Skeletal muscle satellite cell (primary cell): ENCODE results near the gene SCIN.

Source experiments
- H3K27me3 ChIP-seq: 2 replicates; pipeline ENCODE4 v1.7.0; 2013; ENCODE audit warnings: low read length; ENCODE audit not compliant: control insufficient read depth, insufficient read depth
- H3K36me3 ChIP-seq: 2 replicates; pipeline ENCODE4 v1.7.0; 2013; ENCODE audit warnings: mild to moderate bottlenecking, control low read depth, low read length; ENCODE audit not compliant: insufficient read depth
- H3K4me1 ChIP-seq: 2 replicates; pipeline ENCODE4 v1.7.0; 2013; ENCODE audit warnings: low read length; ENCODE audit not compliant: control insufficient read depth, insufficient read depth
- H3K4me2 ChIP-seq: 2 replicates; pipeline ENCODE4 v1.7.0; 2013; ENCODE audit warnings: mild to moderate bottlenecking, low read length
- H3K4me3 ChIP-seq: 2 replicates; pipeline ENCODE4 v1.7.0; 2013; ENCODE audit warnings: low read length
- H3K9ac ChIP-seq: 2 replicates; pipeline ENCODE4 v1.7.0; 2013; ENCODE audit warnings: mild to moderate bottlenecking, low read depth, low read length, moderate library complexity
- H3K9me3 ChIP-seq: replicated peaks from 2 replicates; pipeline ENCODE4 v1.7.0; 2013; ENCODE audit warnings: mild to moderate bottlenecking, control low read depth, low read length

Gene SCIN

GRCh38 chr7:12588259-12588904 is 17.9 kb downstream of the SCIN start:
- peaks cover 4% of the 10 kb centered on the region for H3K27me3 ChIP-seq
- H3K4me1 ChIP-seq = peaks cover 10% of the 10 kb centered on the region
- H3K4me3 ChIP-seq = no peak overlapping the region
- no peak overlapping the region for H3K9ac ChIP-seq
- no peaks in the 10 kb centered on the region for H3K36me3 ChIP-seq
- H3K4me2 ChIP-seq = no peak overlapping the region
- H3K9me3 ChIP-seq = no peaks in the 10 kb centered on the region

- Histone ChIP-seq H3K9ac (no peak overlapping the region), H3K4me3 (no peak overlapping the region), H3K36me3 (no peaks in the 10 kb centered on the region), H3K4me1 (no peaks in the 10 kb centered on the region), H3K27me3 (peaks cover 4% of the 10 kb centered on the region), H3K4me2 (no peak overlapping the region), H3K9me3 (no peaks in the 10 kb centered on the region)
Measured at GRCh38 chr7:12590559-12590958, 20.0 kb downstream of the SCIN start.

- H3K4me3 ChIP-seq = no peak overlapping the region
- no peaks in the 10 kb centered on the region for H3K9me3 ChIP-seq
- H3K27me3 ChIP-seq = peaks cover 4% of the 10 kb centered on the region
- H3K4me1 ChIP-seq = no peaks in the 10 kb centered on the region
- no peaks in the 10 kb centered on the region for H3K36me3 ChIP-seq
- H3K9ac ChIP-seq = no peak overlapping the region
- H3K4me2 ChIP-seq = no peak overlapping the region
Measured at GRCh38 chr7:12594122-12594897, 23.8 kb downstream of the SCIN start.

- no peaks in the 10 kb centered on the region for H3K4me1 ChIP-seq
- peaks cover 4% of the 10 kb centered on the region for H3K27me3 ChIP-seq
- H3K9me3 ChIP-seq = no peaks in the 10 kb centered on the region
- no peak overlapping the region for H3K4me2 ChIP-seq
- H3K4me3 ChIP-seq = no peak overlapping the region
- H3K36me3 ChIP-seq = no peaks in the 10 kb centered on the region
- no peak overlapping the region for H3K9ac ChIP-seq
Measured at GRCh38 chr7:12595148-12595547, 24.6 kb downstream of the SCIN start.

- no peak overlapping the region for H3K4me3 ChIP-seq
- H3K9ac ChIP-seq = no peak overlapping the region
- no peak overlapping the region for H3K4me2 ChIP-seq
- H3K27me3 ChIP-seq = peaks cover 2% of the 10 kb centered on the region
- no peaks in the 10 kb centered on the region for H3K4me1 ChIP-seq
- no peaks in the 10 kb centered on the region for H3K9me3 ChIP-seq
- H3K36me3 ChIP-seq = no peaks in the 10 kb centered on the region
Measured at GRCh38 chr7:12596225-12596790, 25.8 kb downstream of the SCIN start.

GRCh38 chr7:12601302-12601869 is 30.9 kb downstream of the SCIN start:
- Histone ChIP-seq H3K36me3 (no peaks in the 10 kb centered on the region), H3K9me3 (no peaks in the 10 kb centered on the region), H3K4me2 (no peak overlapping the region), H3K4me3 (no peak overlapping the region), H3K27me3 (no peaks in the 10 kb centered on the region), H3K4me1 (no peaks in the 10 kb centered on the region), H3K9ac (no peak overlapping the region)

- Histone ChIP-seq H3K9ac (no peak overlapping the region), H3K4me3 (no peak overlapping the region), H3K4me1 (no peaks in the 10 kb centered on the region), H3K9me3 (no peaks in the 10 kb centered on the region), H3K36me3 (no peaks in the 10 kb centered on the region), H3K4me2 (no peak overlapping the region), H3K27me3 (no peaks in the 10 kb centered on the region)
Measured at GRCh38 chr7:12607134-12607533, 36.6 kb downstream of the SCIN start.

GRCh38 chr7:12609561-12609960 is 39.0 kb downstream of the SCIN start:
- Histone ChIP-seq H3K9me3 (no peaks in the 10 kb centered on the region), H3K36me3 (no peaks in the 10 kb centered on the region), H3K4me1 (no peaks in the 10 kb centered on the region), H3K4me3 (no peak overlapping the region), H3K9ac (no peak overlapping the region), H3K4me2 (no peak overlapping the region), H3K27me3 (no peaks in the 10 kb centered on the region)

GRCh38 chr7:12610899-12611298 is 40.4 kb downstream of the SCIN start:
- H3K4me3 ChIP-seq = no peak overlapping the region
- H3K4me1 ChIP-seq = no peaks in the 10 kb centered on the region
- no peaks in the 10 kb centered on the region for H3K27me3 ChIP-seq

GRCh38 chr7:12612622-12613021 is 42.1 kb downstream of the SCIN start:
- Histone ChIP-seq H3K9ac (no peak overlapping the region), H3K4me3 (no peak overlapping the region), H3K27me3 (no peaks in the 10 kb centered on the region), H3K9me3 (no peaks in the 10 kb centered on the region), H3K4me1 (no peaks in the 10 kb centered on the region), H3K36me3 (no peaks in the 10 kb centered on the region), H3K4me2 (no peak overlapping the region)

More at GRCh38 chr7:12610899-12611298, 40.4 kb downstream of the SCIN start:
- no peak overlapping the region for H3K4me2 ChIP-seq
- H3K36me3 ChIP-seq = no peaks in the 10 kb centered on the region
- H3K9ac ChIP-seq = no peak overlapping the region
- no peaks in the 10 kb centered on the region for H3K9me3 ChIP-seq

GRCh38 chr7:12619461-12620069 is 49.0 kb downstream of the SCIN start:
- H3K4me1 ChIP-seq = peaks cover 12% of the 10 kb centered on the region
- no peak overlapping the region for H3K4me2 ChIP-seq
- no peak overlapping the region for H3K4me3 ChIP-seq
- H3K36me3 ChIP-seq = no peaks in the 10 kb centered on the region
- H3K27me3 ChIP-seq = no peaks in the 10 kb centered on the region
- H3K9me3 ChIP-seq = no peaks in the 10 kb centered on the region
- H3K9ac ChIP-seq = no peak overlapping the region
